ENCODE measurements around the gene CFAP97D2. TPM values are rescaled to one million over a fixed set of nuclear protein-coding genes. Genes with fewer than 3 reads are reported as not detected.
"Not testable (repeated sequence)": the region's sequence is repeated elsewhere in the genome, so short reads cannot be mapped to it uniquely, and the experiment has no call there.

Gene CFAP97D2
- polyA plus RNA-seq, 3 donors, result 0.21 TPM; not detected in 2

DNA sequence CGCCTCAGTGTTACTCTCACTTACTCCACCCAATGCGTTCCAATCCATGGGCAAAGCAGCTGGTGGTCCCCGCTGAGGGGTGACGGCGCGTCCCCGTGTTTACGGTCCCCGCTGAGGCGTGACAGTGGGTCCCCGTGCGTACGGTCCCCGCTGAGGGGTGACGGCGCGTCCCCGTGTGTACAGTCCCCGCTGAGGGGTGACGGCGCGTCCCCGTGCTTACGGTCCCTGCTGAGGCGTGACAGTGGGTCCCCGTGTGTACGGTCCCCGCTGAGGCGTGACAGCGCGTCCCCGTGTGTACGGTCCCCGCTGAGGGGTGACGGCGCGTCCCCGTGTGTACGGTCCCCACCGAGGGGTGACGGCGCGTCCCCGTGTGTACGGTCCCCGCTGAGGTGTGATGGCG, 19.5 kb downstream of the CFAP97D2 start:
- Histone ChIP-seq H3K27ac (ENCODE audit: low read depth in 1 of 2, low read length in 2 of 2) (no peak overlapping the region), H3K9me3 (replicated peaks in 1 of 2; ENCODE audit: control insufficient read depth in 1 of 2, insufficient read depth in 1 of 2, low read length in 2 of 2) (peaks cover 15 to 20% of the 10 kb centered on the region in 2 donors), H3K36me3 (replicated peaks in 1 of 2; ENCODE audit: control insufficient read depth in 1 of 2, insufficient read depth in 2 of 2, low read length in 2 of 2) (no peaks in the 10 kb centered on the region), H3K27me3 (ENCODE audit: control insufficient read depth in 2 of 2, insufficient read depth in 2 of 2, low read length in 2 of 2) (peaks cover 0 to 15% of the 10 kb centered on the region in 2 donors), H3K4me2 (replicated peaks; ENCODE audit: extremely low read depth, low read length, poor library complexity, severe bottlenecking) (no peak overlapping the region), H3K79me2 (ENCODE audit: insufficient read depth, low read length) (no peaks in the 10 kb centered on the region), H3K9ac (ENCODE audit: insufficient read depth, low read length, poor library complexity, severe bottlenecking) (no peak overlapping the region), H3K4me3 (replicated peaks in 1 of 3; ENCODE audit: low read depth in 2 of 3, low read length in 3 of 3) (no peak overlapping the region), H3K4me1 (ENCODE audit: control insufficient read depth in 1 of 2, insufficient read depth in 2 of 2, low read length in 2 of 2) (no peaks in the 10 kb centered on the region), H2AFZ (ENCODE audit: insufficient read depth, low read depth, low read length, poor library complexity, severe bottlenecking) (no peak overlapping the region), H4K20me1 (ENCODE audit: insufficient read depth, low read length) (no peaks in the 10 kb centered on the region)
- DNase-seq, result no peak
- Mint-ChIP-seq H3K9me3 (peaks cover 6 to 20% (median 14%) of the 10 kb centered on the region in 7 donors), H3K36me3 (no peaks in the 10 kb centered on the region), H3K4me1 (no peaks in the 10 kb centered on the region), H3K27me3 (ENCODE audit: low read depth in 3 of 3) (peaks cover 4 to 43% (median 21%) of the 10 kb centered on the region in 3 donors), H3K27ac (no peak overlapping the region), H3K4me3 (no peak overlapping the region)
- 96% methylated on average over 41 of the region's 47 CpGs for WGBS (ENCODE audit: insufficient coverage)
- TF ChIP-seq, protein P1, sequence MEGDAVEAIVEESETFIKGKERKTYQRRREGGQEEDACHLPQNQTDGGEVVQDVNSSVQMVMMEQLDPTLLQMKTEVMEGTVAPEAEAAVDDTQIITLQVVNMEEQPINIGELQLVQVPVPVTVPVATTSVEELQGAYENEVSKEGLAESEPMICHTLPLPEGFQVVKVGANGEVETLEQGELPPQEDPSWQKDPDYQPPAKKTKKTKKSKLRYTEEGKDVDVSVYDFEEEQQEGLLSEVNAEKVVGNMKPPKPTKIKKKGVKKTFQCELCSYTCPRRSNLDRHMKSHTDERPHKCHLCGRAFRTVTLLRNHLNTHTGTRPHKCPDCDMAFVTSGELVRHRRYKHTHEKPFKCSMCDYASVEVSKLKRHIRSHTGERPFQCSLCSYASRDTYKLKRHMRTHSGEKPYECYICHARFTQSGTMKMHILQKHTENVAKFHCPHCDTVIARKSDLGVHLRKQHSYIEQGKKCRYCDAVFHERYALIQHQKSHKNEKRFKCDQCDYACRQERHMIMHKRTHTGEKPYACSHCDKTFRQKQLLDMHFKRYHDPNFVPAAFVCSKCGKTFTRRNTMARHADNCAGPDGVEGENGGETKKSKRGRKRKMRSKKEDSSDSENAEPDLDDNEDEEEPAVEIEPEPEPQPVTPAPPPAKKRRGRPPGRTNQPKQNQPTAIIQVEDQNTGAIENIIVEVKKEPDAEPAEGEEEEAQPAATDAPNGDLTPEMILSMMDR (IDR thresholded peaks at IDR 0.05), result no peak
- intact Hi-C loops (cut with micrococcal nuclease), result no loop called here

DNA sequence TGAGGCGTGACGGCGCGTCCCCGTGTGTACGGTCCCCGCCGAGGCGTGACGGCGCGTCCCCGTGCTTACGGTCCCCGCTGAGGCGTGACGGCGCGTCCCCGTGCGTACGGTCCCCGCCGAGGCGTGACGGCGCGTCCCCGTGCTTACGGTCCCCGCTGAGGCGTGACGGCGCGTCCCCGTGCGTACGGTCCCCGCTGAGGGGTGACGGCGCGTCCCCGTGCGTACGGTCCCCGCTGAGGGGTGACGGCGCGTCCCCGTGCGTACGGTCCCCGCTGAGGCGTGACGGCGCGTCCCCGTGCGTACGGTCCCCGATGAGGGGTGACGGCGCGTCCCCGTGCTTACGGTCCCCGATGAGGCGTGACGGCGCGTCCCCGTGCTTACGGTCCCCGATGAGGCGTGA, 20.5 kb downstream of the CFAP97D2 start:
- H3K36me3 Mint-ChIP-seq; H3K4me3 ChIP-seq (replicated peaks in 1 of 3; ENCODE audit: low read depth in 2 of 3, low read length in 3 of 3); H3K4me1 ChIP-seq (ENCODE audit: control insufficient read depth in 1 of 2, insufficient read depth in 2 of 2, low read length in 2 of 2); H3K4me3 Mint-ChIP-seq; H2AFZ ChIP-seq (ENCODE audit: insufficient read depth, low read depth, low read length, poor library complexity, severe bottlenecking); H3K36me3 ChIP-seq (replicated peaks in 1 of 2; ENCODE audit: control insufficient read depth in 1 of 2, insufficient read depth in 2 of 2, low read length in 2 of 2); H3K9ac ChIP-seq (ENCODE audit: insufficient read depth, low read length, poor library complexity, severe bottlenecking); H3K79me2 ChIP-seq (ENCODE audit: insufficient read depth, low read length); H3K4me1 Mint-ChIP-seq; intact Hi-C loops (cut with micrococcal nuclease); DNase-seq; H3K27ac Mint-ChIP-seq; H4K20me1 ChIP-seq (ENCODE audit: insufficient read depth, low read length); H3K4me2 ChIP-seq (replicated peaks; ENCODE audit: extremely low read depth, low read length, poor library complexity, severe bottlenecking); H3K27ac ChIP-seq (ENCODE audit: low read depth in 1 of 2, low read length in 2 of 2): not testable (repeated sequence)
- H3K27me3 Mint-ChIP-seq (ENCODE audit: low read depth in 3 of 3), result peaks cover 4 to 39% (median 21%) of the 10 kb centered on the region in 3 donors
- H3K27me3 ChIP-seq (ENCODE audit: control insufficient read depth in 2 of 2, insufficient read depth in 2 of 2, low read length in 2 of 2), result peaks cover 0 to 15% of the 10 kb centered on the region in 2 donors
- WGBS (ENCODE audit: insufficient coverage), result 71% methylated on average over 55 of the region's 75 CpGs
- peaks cover 15 to 20% of the 10 kb centered on the region in 2 donors for H3K9me3 ChIP-seq (replicated peaks in 1 of 2; ENCODE audit: control insufficient read depth in 1 of 2, insufficient read depth in 1 of 2, low read length in 2 of 2)
- H3K9me3 Mint-ChIP-seq, result peaks cover 6 to 19% (median 14%) of the 10 kb centered on the region in 7 donors

All from CD14-positive monocyte (primary cell).